GM23338 (cell line): ENCODE results near the gene RCAN1. TPM values are rescaled to one million over a fixed set of nuclear protein-coding genes. Genes with fewer than 3 reads are reported as not detected.

Experiments
- ATAC-seq: fragments of 200-7000 bp; cut with Tn5 transposase; 3 replicates; pipeline ENCODE4 v1.9.1; 2020
- DNase-seq: peaks from one replicate; pipeline ENCODE4 v3.0.0-alpha.2; 2015; ENCODE audit warnings: low spot score
- H2AFZ ChIP-seq: fragments of 200-600 bp; sonication (generic); 2 replicates; pipeline ENCODE4 v1.8.0; 2016; ENCODE audit warnings: antibody characterized with exemption, mild to moderate bottlenecking, moderate library complexity
- H3F3A ChIP-seq: fragments of 200-600 bp; sonication (generic); replicated peaks from 2 replicates; pipeline ENCODE4 v1.8.0; 2017; ENCODE audit warnings: antibody characterized with exemption, mixed run types, low read depth
- H3K27ac ChIP-seq: fragments of 200-600 bp; sonication (generic); 2 replicates; pipeline ENCODE4 v1.6.1; 2016; ENCODE audit warnings: low read depth
- H3K27me3 ChIP-seq: fragments of 200-600 bp; sonication (generic); 2 replicates; pipeline ENCODE4 v1.8.0; 2016; ENCODE audit warnings: mild to moderate bottlenecking, mixed run types, moderate library complexity; ENCODE audit not compliant: insufficient read depth
- H3K36me3 ChIP-seq: fragments of 200-600 bp; sonication (generic); 2 replicates; pipeline ENCODE4 v1.8.0; 2016; ENCODE audit warnings: mild to moderate bottlenecking; ENCODE audit not compliant: insufficient read depth
- H3K4me1 ChIP-seq: fragments of 200-600 bp; sonication (generic); 2 replicates; pipeline ENCODE4 v1.8.0; 2016; ENCODE audit warnings: mild to moderate bottlenecking, moderate library complexity; ENCODE audit not compliant: insufficient read depth
- H3K4me2 ChIP-seq: fragments of 200-600 bp; sonication (generic); 2 replicates; pipeline ENCODE4 v1.7.1; 2017; ENCODE audit warnings: mixed run types
- H3K4me3 ChIP-seq: fragments of 200-600 bp; sonication (generic); 2 replicates; pipeline ENCODE4 v1.6.1; 2016; ENCODE audit warnings: mixed run types
- H3K79me2 ChIP-seq: fragments of 200-600 bp; sonication (generic); replicated peaks from 2 replicates; pipeline ENCODE4 v1.8.0; 2017; ENCODE audit warnings: mild to moderate bottlenecking; ENCODE audit not compliant: insufficient read depth
- H3K9me2 ChIP-seq: fragments of 200-600 bp; sonication (generic); 2 replicates; pipeline ENCODE4 v1.8.0; 2017; ENCODE audit not compliant: insufficient read depth
- H4K20me1 ChIP-seq: fragments of 200-600 bp; sonication (generic); replicated peaks from 2 replicates; pipeline ENCODE4 v1.8.0; 2017; ENCODE audit warnings: mild to moderate bottlenecking; ENCODE audit not compliant: insufficient read depth
- H3K27ac Mint-ChIP-seq: 2 replicates; pipeline ENCODE4 v1.8.0; 2020; ENCODE audit warnings: inconsistent platforms, mild to moderate bottlenecking, moderate library complexity, mixed read lengths
- H3K27me3 Mint-ChIP-seq: 3 replicates; pipeline ENCODE4 v1.8.0; 2022; ENCODE audit warnings: low read depth, mild to moderate bottlenecking, moderate library complexity, mixed read lengths, inconsistent platforms; ENCODE audit not compliant: insufficient read depth, poor library complexity
- H3K36me3 Mint-ChIP-seq: 3 replicates; pipeline ENCODE4 v1.8.0; 2021; ENCODE audit warnings: low read depth, mild to moderate bottlenecking, inconsistent platforms, moderate library complexity, mixed read lengths
- H3K4me1 Mint-ChIP-seq: 3 replicates; pipeline ENCODE4 v1.8.0; 2020; ENCODE audit warnings: mild to moderate bottlenecking, inconsistent platforms, mixed read lengths
- H3K4me3 Mint-ChIP-seq: 3 replicates; pipeline ENCODE4 v1.8.0; 2021; ENCODE audit warnings: moderate library complexity, mild to moderate bottlenecking, inconsistent platforms, mixed read lengths
- H3K9me3 Mint-ChIP-seq: 3 replicates; pipeline ENCODE4 v1.8.0; 2020; ENCODE audit warnings: moderate library complexity, mild to moderate bottlenecking, inconsistent platforms, mixed read lengths
- CREB1 ChIP-seq: fragments of 250-450 bp; sonication (Bioruptor Pico); IDR thresholded peaks from 2 replicates; pipeline ENCODE4 v1.5.0; 2020; ENCODE audit warnings: low read depth, mild to moderate bottlenecking, moderate library complexity
- EZH2 ChIP-seq: fragments of 200-600 bp; sonication (generic); IDR thresholded peaks from one replicate; pipeline ENCODE4 v1.8.0; 2017; ENCODE audit warnings: antibody characterized with exemption, mild to moderate bottlenecking, low read depth; ENCODE audit not compliant: unreplicated experiment
- EZH2phosphoT487 ChIP-seq: fragments of 200-600 bp; sonication (generic); IDR thresholded peaks from one replicate; pipeline ENCODE4 v1.8.1; 2018; ENCODE audit warnings: antibody characterized with exemption; ENCODE audit not compliant: unreplicated experiment
- JUNB ChIP-seq: IDR thresholded peaks from one replicate; pipeline ENCODE4 v1.6.1; 2016; ENCODE audit warnings: antibody characterized with exemption; ENCODE audit not compliant: unreplicated experiment
- POLR2AphosphoS5 ChIP-seq: IDR thresholded peaks from 2 replicates; pipeline ENCODE4 v1.6.1; 2016; ENCODE audit warnings: antibody characterized with exemption, low read depth
- STAT1 ChIP-seq: IDR thresholded peaks from one replicate; pipeline ENCODE4 v1.6.1; 2016; ENCODE audit warnings: antibody characterized with exemption; ENCODE audit not compliant: unreplicated experiment
- ZNF114 ChIP-seq: fragments of 250-450 bp; sonication (Bioruptor Pico); IDR thresholded peaks from 2 replicates; pipeline ENCODE4 v1.5.0; 2020; ENCODE audit warnings: mild to moderate bottlenecking, moderate library complexity
- polyA plus RNA-seq: library from polyadenylated mRNA; unstranded; fragments of >200 nt; fragmentation: Nextera tagmentation; extraction: Ambion mirVana; gene quantifications from 2 replicates; pipeline ENCODE4 v1.2.1, GENCODE V29; 2016
- total RNA-seq: library from RNA; depleted of rRNA; stranded (reverse); fragments of >200 nt; shearing (Covaris generic); gene quantifications from 2 replicates; pipeline ENCODE4 v1.2.3, GENCODE V29; 2014
- TF ChIP-seq, protein P1 (sequence below): IDR thresholded peaks from 2 replicates; pipeline ENCODE4 v1.6.1; 2016; ENCODE audit warnings: antibody characterized with exemption
- TF ChIP-seq, protein P2 (sequence below): fragments of 250-450 bp; sonication (Bioruptor Pico); IDR thresholded peaks from 2 replicates; pipeline ENCODE4 v1.5.0; 2020; ENCODE audit warnings: mild to moderate bottlenecking, moderate library complexity

RCAN1 gene
- total and polyA plus RNA-seq, 2 experiments from 2014 or later: 3.7 to 5.2 TPM

GRCh38 chr21:34567604-34568155 is 47.2 kb downstream of the RCAN1 start:
- Histone ChIP-seq H3K4me3 (no peak overlapping the region), H3K36me3 (no peaks in the 10 kb centered on the region), H3K4me2 (no peak overlapping the region), H3F3A (no peaks in the 10 kb centered on the region), H3K27ac (no peak overlapping the region), H3K79me2 (no peaks in the 10 kb centered on the region), H2AFZ (no peak overlapping the region), H3K4me1 (no peaks in the 10 kb centered on the region), H3K9me2 (no peaks in the 10 kb centered on the region; the same call in 1 of the 2 replicates), H4K20me1 (no peaks in the 10 kb centered on the region), H3K27me3 (no peaks in the 10 kb centered on the region)
- DNase-seq (no peak), ATAC-seq (no peak)
- Mint-ChIP-seq H3K4me1 (peaks cover 6% of the 10 kb centered on the region; the same call in 2 of the 3 replicates), H3K27ac (no peak overlapping the region), H3K9me3 (peaks cover 3% of the 10 kb centered on the region; the same call in 1 of the 3 replicates), H3K27me3 (peaks cover 3% of the 10 kb centered on the region), H3K36me3 (peaks cover 3% of the 10 kb centered on the region; the same call in 1 of the 3 replicates), H3K4me3 (no peak overlapping the region)
- TF ChIP-seq STAT1 (no peak), POLR2AphosphoS5 (no peak), EZH2 (no peak), CREB1 (CRISPR knock-in tag) (no peak), EZH2phosphoT487 (no peak), ZNF114 (CRISPR knock-in tag) (no peak), JUNB (no peak)
- TF ChIP-seq, protein P1, sequence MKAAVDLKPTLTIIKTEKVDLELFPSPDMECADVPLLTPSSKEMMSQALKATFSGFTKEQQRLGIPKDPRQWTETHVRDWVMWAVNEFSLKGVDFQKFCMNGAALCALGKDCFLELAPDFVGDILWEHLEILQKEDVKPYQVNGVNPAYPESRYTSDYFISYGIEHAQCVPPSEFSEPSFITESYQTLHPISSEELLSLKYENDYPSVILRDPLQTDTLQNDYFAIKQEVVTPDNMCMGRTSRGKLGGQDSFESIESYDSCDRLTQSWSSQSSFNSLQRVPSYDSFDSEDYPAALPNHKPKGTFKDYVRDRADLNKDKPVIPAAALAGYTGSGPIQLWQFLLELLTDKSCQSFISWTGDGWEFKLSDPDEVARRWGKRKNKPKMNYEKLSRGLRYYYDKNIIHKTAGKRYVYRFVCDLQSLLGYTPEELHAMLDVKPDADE: no peak
- TF ChIP-seq, protein P2, sequence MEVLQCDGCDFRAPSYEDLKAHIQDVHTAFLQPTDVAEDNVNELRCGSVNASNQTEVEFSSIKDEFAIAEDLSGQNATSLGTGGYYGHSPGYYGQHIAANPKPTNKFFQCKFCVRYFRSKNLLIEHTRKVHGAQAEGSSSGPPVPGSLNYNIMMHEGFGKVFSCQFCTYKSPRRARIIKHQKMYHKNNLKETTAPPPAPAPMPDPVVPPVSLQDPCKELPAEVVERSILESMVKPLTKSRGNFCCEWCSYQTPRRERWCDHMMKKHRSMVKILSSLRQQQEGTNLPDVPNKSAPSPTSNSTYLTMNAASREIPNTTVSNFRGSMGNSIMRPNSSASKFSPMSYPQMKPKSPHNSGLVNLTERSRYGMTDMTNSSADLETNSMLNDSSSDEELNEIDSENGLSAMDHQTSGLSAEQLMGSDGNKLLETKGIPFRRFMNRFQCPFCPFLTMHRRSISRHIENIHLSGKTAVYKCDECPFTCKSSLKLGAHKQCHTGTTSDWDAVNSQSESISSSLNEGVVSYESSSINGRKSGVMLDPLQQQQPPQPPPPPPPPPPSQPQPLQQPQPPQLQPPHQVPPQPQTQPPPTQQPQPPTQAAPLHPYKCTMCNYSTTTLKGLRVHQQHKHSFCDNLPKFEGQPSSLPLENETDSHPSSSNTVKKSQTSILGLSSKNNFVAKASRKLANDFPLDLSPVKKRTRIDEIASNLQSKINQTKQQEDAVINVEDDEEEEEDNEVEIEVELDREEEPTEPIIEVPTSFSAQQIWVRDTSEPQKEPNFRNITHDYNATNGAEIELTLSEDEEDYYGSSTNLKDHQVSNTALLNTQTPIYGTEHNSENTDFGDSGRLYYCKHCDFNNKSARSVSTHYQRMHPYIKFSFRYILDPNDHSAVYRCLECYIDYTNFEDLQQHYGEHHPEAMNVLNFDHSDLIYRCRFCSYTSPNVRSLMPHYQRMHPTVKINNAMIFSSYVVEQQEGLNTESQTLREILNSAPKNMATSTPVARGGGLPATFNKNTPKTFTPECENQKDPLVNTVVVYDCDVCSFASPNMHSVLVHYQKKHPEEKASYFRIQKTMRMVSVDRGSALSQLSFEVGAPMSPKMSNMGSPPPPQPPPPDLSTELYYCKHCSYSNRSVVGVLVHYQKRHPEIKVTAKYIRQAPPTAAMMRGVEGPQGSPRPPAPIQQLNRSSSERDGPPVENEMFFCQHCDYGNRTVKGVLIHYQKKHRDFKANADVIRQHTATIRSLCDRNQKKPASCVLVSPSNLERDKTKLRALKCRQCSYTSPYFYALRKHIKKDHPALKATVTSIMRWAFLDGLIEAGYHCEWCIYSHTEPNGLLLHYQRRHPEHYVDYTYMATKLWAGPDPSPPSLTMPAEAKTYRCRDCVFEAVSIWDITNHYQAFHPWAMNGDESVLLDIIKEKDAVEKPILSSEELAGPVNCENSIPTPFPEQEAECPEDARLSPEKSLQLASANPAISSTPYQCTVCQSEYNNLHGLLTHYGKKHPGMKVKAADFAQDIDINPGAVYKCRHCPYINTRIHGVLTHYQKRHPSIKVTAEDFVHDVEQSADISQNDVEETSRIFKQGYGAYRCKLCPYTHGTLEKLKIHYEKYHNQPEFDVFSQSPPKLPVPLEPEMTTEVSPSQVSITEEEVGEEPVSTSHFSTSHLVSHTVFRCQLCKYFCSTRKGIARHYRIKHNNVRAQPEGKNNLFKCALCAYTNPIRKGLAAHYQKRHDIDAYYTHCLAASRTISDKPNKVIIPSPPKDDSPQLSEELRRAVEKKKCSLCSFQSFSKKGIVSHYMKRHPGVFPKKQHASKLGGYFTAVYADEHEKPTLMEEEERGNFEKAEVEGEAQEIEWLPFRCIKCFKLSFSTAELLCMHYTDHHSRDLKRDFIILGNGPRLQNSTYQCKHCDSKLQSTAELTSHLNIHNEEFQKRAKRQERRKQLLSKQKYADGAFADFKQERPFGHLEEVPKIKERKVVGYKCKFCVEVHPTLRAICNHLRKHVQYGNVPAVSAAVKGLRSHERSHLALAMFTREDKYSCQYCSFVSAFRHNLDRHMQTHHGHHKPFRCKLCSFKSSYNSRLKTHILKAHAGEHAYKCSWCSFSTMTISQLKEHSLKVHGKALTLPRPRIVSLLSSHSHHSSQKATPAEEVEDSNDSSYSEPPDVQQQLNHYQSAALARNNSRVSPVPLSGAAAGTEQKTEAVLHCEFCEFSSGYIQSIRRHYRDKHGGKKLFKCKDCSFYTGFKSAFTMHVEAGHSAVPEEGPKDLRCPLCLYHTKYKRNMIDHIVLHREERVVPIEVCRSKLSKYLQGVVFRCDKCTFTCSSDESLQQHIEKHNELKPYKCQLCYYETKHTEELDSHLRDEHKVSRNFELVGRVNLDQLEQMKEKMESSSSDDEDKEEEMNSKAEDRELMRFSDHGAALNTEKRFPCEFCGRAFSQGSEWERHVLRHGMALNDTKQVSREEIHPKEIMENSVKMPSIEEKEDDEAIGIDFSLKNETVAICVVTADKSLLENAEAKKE (CRISPR knock-in tag): no peak
